Uterus (tissue), 2 donors: ENCODE data around the gene ADGRF4.

ENCODE experiments used
- POLR2A ChIP-seq, 2 donors: fragments of 450-650 bp; IDR thresholded peaks; one replicate each; pipeline ENCODE4 v1.6.1; 2016; ENCODE audit warnings: antibody characterized with exemption in 2 of 2, mild to moderate bottlenecking in 1 of 2, moderate library complexity in 1 of 2
- TF ChIP-seq, protein P1 (sequence below), 4 experiments: fragments of 200-600 bp in 2 of 4; fragments of 450-650 bp in 2 of 4; sonication (generic) in 2 of 4; IDR thresholded peaks; one replicate each; pipeline ENCODE4 v1.5.1; 2016 to 2019; ENCODE audit warnings: antibody characterized with exemption in 4 of 4, mild to moderate bottlenecking in 2 of 4, moderate library complexity in 1 of 4

DNA sequence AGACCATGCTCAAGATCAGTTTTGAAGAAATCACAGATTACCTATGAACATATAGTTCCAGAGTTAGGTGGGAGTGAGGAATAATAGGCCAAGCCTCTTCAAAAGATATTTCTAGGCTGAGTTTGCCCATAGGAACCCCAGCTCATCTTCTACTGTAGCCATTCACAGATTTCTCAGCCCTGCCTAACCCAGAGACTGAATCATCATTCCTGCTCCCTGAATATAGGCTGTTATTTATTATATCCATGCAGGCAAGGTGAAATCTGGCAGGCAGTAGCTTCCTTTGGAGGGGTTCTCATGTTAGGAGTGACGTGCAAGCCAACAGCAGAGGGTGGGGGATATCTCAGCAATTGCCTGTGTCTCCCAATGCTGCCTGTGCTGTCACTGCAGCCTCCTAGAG lies 25.6 kb upstream of the ADGRF4 start:
- TF ChIP-seq, protein P1, sequence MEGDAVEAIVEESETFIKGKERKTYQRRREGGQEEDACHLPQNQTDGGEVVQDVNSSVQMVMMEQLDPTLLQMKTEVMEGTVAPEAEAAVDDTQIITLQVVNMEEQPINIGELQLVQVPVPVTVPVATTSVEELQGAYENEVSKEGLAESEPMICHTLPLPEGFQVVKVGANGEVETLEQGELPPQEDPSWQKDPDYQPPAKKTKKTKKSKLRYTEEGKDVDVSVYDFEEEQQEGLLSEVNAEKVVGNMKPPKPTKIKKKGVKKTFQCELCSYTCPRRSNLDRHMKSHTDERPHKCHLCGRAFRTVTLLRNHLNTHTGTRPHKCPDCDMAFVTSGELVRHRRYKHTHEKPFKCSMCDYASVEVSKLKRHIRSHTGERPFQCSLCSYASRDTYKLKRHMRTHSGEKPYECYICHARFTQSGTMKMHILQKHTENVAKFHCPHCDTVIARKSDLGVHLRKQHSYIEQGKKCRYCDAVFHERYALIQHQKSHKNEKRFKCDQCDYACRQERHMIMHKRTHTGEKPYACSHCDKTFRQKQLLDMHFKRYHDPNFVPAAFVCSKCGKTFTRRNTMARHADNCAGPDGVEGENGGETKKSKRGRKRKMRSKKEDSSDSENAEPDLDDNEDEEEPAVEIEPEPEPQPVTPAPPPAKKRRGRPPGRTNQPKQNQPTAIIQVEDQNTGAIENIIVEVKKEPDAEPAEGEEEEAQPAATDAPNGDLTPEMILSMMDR (IDR thresholded peaks at IDR 0.05), result no peak
- TF ChIP-seq POLR2A (IDR thresholded peaks at IDR 0.05), result no peak
